Astrocyte (in vitro differentiated cells and primary cell): ENCODE data around the gene COMMD8. TPM values are rescaled to one million over a fixed set of nuclear protein-coding genes. Genes with fewer than 3 reads are reported as not detected.

Experiments used
- DNase-seq: peaks from one replicate; pipeline ENCODE4 v3.0.0-alpha.2; 2010; ENCODE audit warnings: low read depth
- FAIRE-seq: peaks from 2 replicates; lab custom pipeline; 2011; peaks lifted over from hg19 to GRCh38; lab: Jason Lieb, UNC
- H2AFZ ChIP-seq: 2 replicates; pipeline ENCODE4 v1.6.0; 2012; ENCODE audit warnings: low read depth, low read length, inconsistent platforms
- H3K27ac ChIP-seq: 2 replicates; pipeline ENCODE4 v1.5.1; 2011; ENCODE audit warnings: low read depth, low read length, inconsistent platforms
- H3K27me3 ChIP-seq: 2 replicates; pipeline ENCODE4 v1.6.0; 2011; ENCODE audit warnings: low read length, inconsistent platforms; ENCODE audit not compliant: insufficient read depth
- H3K36me3 ChIP-seq: 2 replicates; pipeline ENCODE4 v1.5.1; 2011; ENCODE audit warnings: low read length, inconsistent platforms; ENCODE audit not compliant: insufficient read depth
- H3K4me1 ChIP-seq: 2 replicates; pipeline ENCODE4 v1.5.1; 2011; ENCODE audit warnings: low read length, inconsistent platforms; ENCODE audit not compliant: insufficient read depth
- H3K4me2 ChIP-seq: 2 replicates; pipeline ENCODE4 v1.6.0; 2012; ENCODE audit warnings: low read length, inconsistent platforms
- H3K4me3 ChIP-seq: 2 replicates; pipeline ENCODE4 v1.5.1; 2011; ENCODE audit warnings: low read depth, mild to moderate bottlenecking, low read length, inconsistent platforms; ENCODE audit not compliant: insufficient read depth
- H3K79me2 ChIP-seq: 2 replicates; pipeline ENCODE4 v1.6.0; 2012; ENCODE audit warnings: mild to moderate bottlenecking, low read length, inconsistent platforms; ENCODE audit not compliant: insufficient read depth
- H3K9ac ChIP-seq: 2 replicates; pipeline ENCODE4 v1.6.0; 2012; ENCODE audit warnings: mild to moderate bottlenecking, low read length, inconsistent platforms
- H3K9me3 ChIP-seq: 2 replicates; pipeline ENCODE4 v1.5.1; 2012; ENCODE audit warnings: low read depth, mild to moderate bottlenecking, low read length, inconsistent platforms; ENCODE audit not compliant: insufficient read depth
- H4K20me1 ChIP-seq: 2 replicates; pipeline ENCODE4 v1.6.0; 2012; ENCODE audit warnings: low read length, inconsistent platforms; ENCODE audit not compliant: insufficient read depth
- H3K27ac Mint-ChIP-seq: one replicate; pipeline ENCODE4 v1.8.0; 2021; ENCODE audit warnings: mild to moderate bottlenecking, mixed read lengths; ENCODE audit not compliant: unreplicated experiment
- H3K27me3 Mint-ChIP-seq: one replicate; pipeline ENCODE4 v1.8.0; 2021; ENCODE audit warnings: low read depth, mixed read lengths; ENCODE audit not compliant: unreplicated experiment
- H3K36me3 Mint-ChIP-seq: one replicate; pipeline ENCODE4 v1.8.0; 2021; ENCODE audit warnings: low read depth, mixed read lengths; ENCODE audit not compliant: unreplicated experiment
- H3K4me1 Mint-ChIP-seq: one replicate; pipeline ENCODE4 v1.8.0; 2021; ENCODE audit warnings: low read depth, mixed read lengths; ENCODE audit not compliant: unreplicated experiment
- H3K4me3 Mint-ChIP-seq: one replicate; pipeline ENCODE4 v1.8.0; 2021; ENCODE audit warnings: mild to moderate bottlenecking, moderate library complexity, mixed read lengths; ENCODE audit not compliant: unreplicated experiment
- H3K9me3 Mint-ChIP-seq: one replicate; pipeline ENCODE4 v1.8.0; 2021; ENCODE audit warnings: mild to moderate bottlenecking, mixed read lengths; ENCODE audit not compliant: unreplicated experiment
- EZH2 ChIP-seq: IDR thresholded peaks from 2 replicates; pipeline ENCODE4 v1.6.1; 2012; ENCODE audit warnings: mild to moderate bottlenecking, low read length, inconsistent platforms; ENCODE audit not compliant: insufficient read depth
- total RNA-seq: library from RNA; stranded (reverse); gene quantifications from 2 replicates; pipeline ENCODE4 v1.2.1, GENCODE V29; 2021
- TF ChIP-seq, protein P1 (sequence below): IDR thresholded peaks from 2 replicates; pipeline ENCODE4 v1.5.1; 2011; ENCODE audit warnings: low read depth, mild to moderate bottlenecking, inconsistent platforms, low read length, moderate library complexity; ENCODE audit not compliant: insufficient read depth

COMMD8 gene
- total RNA-seq, 1 donor from 2014 or later = 23.5 TPM

DNA sequence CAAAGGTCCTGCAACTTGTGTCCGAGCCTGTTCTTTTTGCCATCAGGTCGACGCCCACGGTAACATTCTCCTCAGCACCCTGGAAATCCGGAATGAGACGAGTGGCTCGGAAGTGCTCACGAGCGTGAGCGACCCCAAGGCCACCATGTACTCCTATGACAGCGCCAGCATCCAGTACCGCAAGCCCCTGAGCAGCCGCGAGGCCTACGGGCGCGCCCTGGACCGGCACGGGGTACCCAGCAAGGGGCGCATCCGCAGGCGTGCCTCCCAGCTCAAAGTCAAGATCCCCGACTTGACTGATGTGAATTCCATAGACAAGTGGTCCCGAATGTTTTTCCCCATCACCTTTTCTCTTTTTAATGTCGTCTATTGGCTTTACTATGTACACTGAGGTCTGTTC, 37.9 kb downstream of the COMMD8 start:
- H3K27me3 Mint-ChIP-seq = no peaks in the 10 kb centered on the region
- no peaks in the 10 kb centered on the region for H3K27me3 ChIP-seq
- no peak overlapping the region for H3K4me2 ChIP-seq
- no peak overlapping the region for H3K4me3 ChIP-seq
- no peaks in the 10 kb centered on the region for H3K79me2 ChIP-seq
- FAIRE-seq (no peak), DNase-seq (no peak)
- H2AFZ ChIP-seq = no peak overlapping the region
- H3K4me1 ChIP-seq = no peaks in the 10 kb centered on the region
- TF ChIP-seq, protein P1, sequence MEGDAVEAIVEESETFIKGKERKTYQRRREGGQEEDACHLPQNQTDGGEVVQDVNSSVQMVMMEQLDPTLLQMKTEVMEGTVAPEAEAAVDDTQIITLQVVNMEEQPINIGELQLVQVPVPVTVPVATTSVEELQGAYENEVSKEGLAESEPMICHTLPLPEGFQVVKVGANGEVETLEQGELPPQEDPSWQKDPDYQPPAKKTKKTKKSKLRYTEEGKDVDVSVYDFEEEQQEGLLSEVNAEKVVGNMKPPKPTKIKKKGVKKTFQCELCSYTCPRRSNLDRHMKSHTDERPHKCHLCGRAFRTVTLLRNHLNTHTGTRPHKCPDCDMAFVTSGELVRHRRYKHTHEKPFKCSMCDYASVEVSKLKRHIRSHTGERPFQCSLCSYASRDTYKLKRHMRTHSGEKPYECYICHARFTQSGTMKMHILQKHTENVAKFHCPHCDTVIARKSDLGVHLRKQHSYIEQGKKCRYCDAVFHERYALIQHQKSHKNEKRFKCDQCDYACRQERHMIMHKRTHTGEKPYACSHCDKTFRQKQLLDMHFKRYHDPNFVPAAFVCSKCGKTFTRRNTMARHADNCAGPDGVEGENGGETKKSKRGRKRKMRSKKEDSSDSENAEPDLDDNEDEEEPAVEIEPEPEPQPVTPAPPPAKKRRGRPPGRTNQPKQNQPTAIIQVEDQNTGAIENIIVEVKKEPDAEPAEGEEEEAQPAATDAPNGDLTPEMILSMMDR = no peak
- no peak for TF ChIP-seq EZH2
- H4K20me1 ChIP-seq = no peaks in the 10 kb centered on the region
- no peaks in the 10 kb centered on the region for H3K9me3 ChIP-seq
- no peaks in the 10 kb centered on the region for H3K4me1 Mint-ChIP-seq
- no peaks in the 10 kb centered on the region for H3K36me3 ChIP-seq
- no peak overlapping the region for H3K27ac ChIP-seq
- H3K9me3 Mint-ChIP-seq = no peaks in the 10 kb centered on the region
- H3K4me3 Mint-ChIP-seq = no peak overlapping the region
- H3K27ac Mint-ChIP-seq = no peak overlapping the region
- H3K9ac ChIP-seq = no peak overlapping the region
- H3K36me3 Mint-ChIP-seq = no peaks in the 10 kb centered on the region

DNA sequence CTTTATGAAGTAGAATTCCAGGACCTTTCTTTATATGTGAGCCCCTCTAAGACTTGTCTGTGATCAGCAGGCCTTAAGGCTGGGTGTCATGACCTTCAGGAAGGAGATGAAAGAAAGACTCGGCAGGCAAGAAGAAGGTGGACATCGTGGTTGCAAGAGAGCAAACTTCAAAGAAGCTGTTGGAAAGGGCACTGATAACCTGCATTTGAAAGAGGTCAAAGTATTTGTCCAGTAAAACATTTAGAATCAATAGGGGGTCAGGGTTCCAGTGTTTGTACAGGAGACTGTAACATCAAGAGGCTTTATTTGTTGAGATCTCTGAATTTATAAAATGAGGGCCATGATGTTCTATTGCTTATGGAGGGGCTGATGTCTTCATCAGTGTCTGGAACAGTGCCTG, 44.2 kb downstream of the COMMD8 start:
- FAIRE-seq (no peak), DNase-seq (no peak)
- Histone ChIP-seq H3K9me3 (no peaks in the 10 kb centered on the region), H2AFZ (no peak overlapping the region), H3K27me3 (no peaks in the 10 kb centered on the region), H3K27ac (no peak overlapping the region), H3K4me3 (no peak overlapping the region), H4K20me1 (no peaks in the 10 kb centered on the region), H3K36me3 (no peaks in the 10 kb centered on the region), H3K4me2 (no peak overlapping the region), H3K79me2 (no peaks in the 10 kb centered on the region), H3K4me1 (no peaks in the 10 kb centered on the region), H3K9ac (no peak overlapping the region)
- H3K27me3 Mint-ChIP-seq = peaks cover 4% of the 10 kb centered on the region
- no peaks in the 10 kb centered on the region for H3K36me3 Mint-ChIP-seq
- TF ChIP-seq EZH2 = no peak
- TF ChIP-seq, protein P1 = no peak
- no peak overlapping the region for H3K4me3 Mint-ChIP-seq
- H3K9me3 Mint-ChIP-seq = peaks cover under 1% of the 10 kb centered on the region
- no peak overlapping the region for H3K27ac Mint-ChIP-seq
- H3K4me1 Mint-ChIP-seq = no peaks in the 10 kb centered on the region

DNA sequence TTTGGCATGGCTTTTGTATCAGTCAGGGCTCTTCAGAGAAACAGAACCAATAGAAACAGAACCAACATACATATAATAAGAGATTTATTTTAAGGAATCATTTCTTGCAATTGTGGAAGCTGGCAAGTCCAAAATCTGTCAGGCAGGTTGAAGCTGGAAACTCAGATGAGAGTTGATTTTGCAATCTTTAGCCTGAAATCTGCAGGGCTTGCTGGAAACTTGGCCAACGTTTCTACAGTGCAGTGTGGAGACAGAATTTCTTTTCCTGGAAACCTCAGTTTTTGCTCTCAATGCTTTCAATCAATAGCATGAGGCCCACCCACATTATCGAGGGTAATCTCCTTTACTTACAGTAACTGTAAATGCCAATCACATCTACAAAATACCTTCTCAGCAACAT, 45.4 kb downstream of the COMMD8 start:
- Mint-ChIP-seq H3K27me3 (peaks cover 4% of the 10 kb centered on the region), H3K9me3 (peaks cover 2% of the 10 kb centered on the region), H3K4me3 (no peak overlapping the region), H3K36me3 (no peaks in the 10 kb centered on the region), H3K4me1 (no peaks in the 10 kb centered on the region), H3K27ac (no peak overlapping the region)
- Histone ChIP-seq H3K4me2 (no peak overlapping the region), H3K9ac (no peak overlapping the region), H3K4me3 (no peak overlapping the region), H3K79me2 (no peaks in the 10 kb centered on the region), H2AFZ (no peak overlapping the region), H3K9me3 (no peaks in the 10 kb centered on the region), H3K36me3 (no peaks in the 10 kb centered on the region), H3K27ac (no peak overlapping the region), H4K20me1 (no peaks in the 10 kb centered on the region), H3K4me1 (no peaks in the 10 kb centered on the region), H3K27me3 (no peaks in the 10 kb centered on the region)
- no peak for FAIRE-seq
- no peak for DNase-seq
- TF ChIP-seq, protein P1 = no peak
- no peak for TF ChIP-seq EZH2
